ENCODE results near the gene AIG1.
"Not testable (repeated sequence)": the region's sequence is repeated elsewhere in the genome, so short reads cannot be mapped to it uniquely, and the experiment has no call there.

The AIG1 gene

GRCh38 chr6:143241111-143241510 lies 180.4 kb downstream of the AIG1 start:
- Histone ChIP-seq H3K4me1 (ENCODE audit: control insufficient read depth, insufficient read depth, low read length, unreplicated experiment) (no peaks in the 10 kb centered on the region), H3K79me2 (ENCODE audit: control insufficient read depth, insufficient read depth, low read length, unreplicated experiment) (no peaks in the 10 kb centered on the region), H3K36me3 (ENCODE audit: insufficient read depth, low read length) (no peaks in the 10 kb centered on the region), H2AFZ (ENCODE audit: low read length, unreplicated experiment) (no peak overlapping the region), H3K4me3 (ENCODE audit: low read depth, low read length) (no peak overlapping the region), H3K27me3 (ENCODE audit: insufficient read depth, low read length) (no peaks in the 10 kb centered on the region), H3K27ac (ENCODE audit: low read depth, low read length) (no peak overlapping the region)

GRCh38 chr6:143241911-143242310 lies 181.2 kb downstream of the AIG1 start:
- Histone ChIP-seq H3K27ac (ENCODE audit: low read depth, low read length) (no peak overlapping the region), H3K4me3 (ENCODE audit: low read depth, low read length) (no peak overlapping the region), H3K27me3 (ENCODE audit: insufficient read depth, low read length) (no peaks in the 10 kb centered on the region), H3K36me3 (ENCODE audit: insufficient read depth, low read length) (no peaks in the 10 kb centered on the region), H3K79me2 (ENCODE audit: control insufficient read depth, insufficient read depth, low read length, unreplicated experiment) (no peaks in the 10 kb centered on the region), H3K4me1 (ENCODE audit: control insufficient read depth, insufficient read depth, low read length, unreplicated experiment) (no peaks in the 10 kb centered on the region), H2AFZ (ENCODE audit: low read length, unreplicated experiment) (no peak overlapping the region)

- no peaks in the 10 kb centered on the region for H3K79me2 ChIP-seq (ENCODE audit: control insufficient read depth, insufficient read depth, low read length, unreplicated experiment)
- no peak overlapping the region for H3K4me3 ChIP-seq (ENCODE audit: low read depth, low read length)
- H3K36me3 ChIP-seq (ENCODE audit: insufficient read depth, low read length): no peaks in the 10 kb centered on the region
- no peaks in the 10 kb centered on the region for H3K27me3 ChIP-seq (ENCODE audit: insufficient read depth, low read length)
- H2AFZ ChIP-seq (ENCODE audit: low read length, unreplicated experiment): no peak overlapping the region
- H3K4me1 ChIP-seq (ENCODE audit: control insufficient read depth, insufficient read depth, low read length, unreplicated experiment): no peaks in the 10 kb centered on the region
- H3K27ac ChIP-seq (ENCODE audit: low read depth, low read length): no peak overlapping the region
These were observed 183.1 kb downstream of the AIG1 start for GRCh38 chr6:143243786-143244185.

- Histone ChIP-seq H3K27me3 (ENCODE audit: insufficient read depth, low read length) (no peaks in the 10 kb centered on the region), H3K4me1 (ENCODE audit: control insufficient read depth, insufficient read depth, low read length, unreplicated experiment) (no peaks in the 10 kb centered on the region)
These were observed 185.0 kb downstream of the AIG1 start for GRCh38 chr6:143245656-143246055.

GRCh38 chr6:143246166-143246775 lies 185.6 kb downstream of the AIG1 start:
- H3K79me2 ChIP-seq (ENCODE audit: control insufficient read depth, insufficient read depth, low read length, unreplicated experiment); H3K27ac ChIP-seq (ENCODE audit: low read depth, low read length); H3K27me3 ChIP-seq (ENCODE audit: insufficient read depth, low read length); H2AFZ ChIP-seq (ENCODE audit: low read length, unreplicated experiment); H3K4me3 ChIP-seq (ENCODE audit: low read depth, low read length); H3K4me1 ChIP-seq (ENCODE audit: control insufficient read depth, insufficient read depth, low read length, unreplicated experiment); H3K36me3 ChIP-seq (ENCODE audit: insufficient read depth, low read length): not testable (repeated sequence)

More at GRCh38 chr6:143245656-143246055, 185.0 kb downstream of the AIG1 start:
- Histone ChIP-seq H3K79me2 (ENCODE audit: control insufficient read depth, insufficient read depth, low read length, unreplicated experiment) (no peaks in the 10 kb centered on the region), H3K4me3 (ENCODE audit: low read depth, low read length) (no peak overlapping the region), H3K27ac (ENCODE audit: low read depth, low read length) (no peak overlapping the region), H2AFZ (ENCODE audit: low read length, unreplicated experiment) (no peak overlapping the region), H3K36me3 (ENCODE audit: insufficient read depth, low read length) (no peaks in the 10 kb centered on the region)

GRCh38 chr6:143247586-143247985 lies 186.9 kb downstream of the AIG1 start:
- H3K79me2 ChIP-seq (ENCODE audit: control insufficient read depth, insufficient read depth, low read length, unreplicated experiment): no peaks in the 10 kb centered on the region
- no peak overlapping the region for H3K4me3 ChIP-seq (ENCODE audit: low read depth, low read length)
- H3K27me3 ChIP-seq (ENCODE audit: insufficient read depth, low read length): no peaks in the 10 kb centered on the region
- no peaks in the 10 kb centered on the region for H3K36me3 ChIP-seq (ENCODE audit: insufficient read depth, low read length)
- H3K4me1 ChIP-seq (ENCODE audit: control insufficient read depth, insufficient read depth, low read length, unreplicated experiment): no peaks in the 10 kb centered on the region
- H3K27ac ChIP-seq (ENCODE audit: low read depth, low read length): no peak overlapping the region
- H2AFZ ChIP-seq (ENCODE audit: low read length, unreplicated experiment): no peak overlapping the region

GRCh38 chr6:143248359-143248758 lies 187.7 kb downstream of the AIG1 start:
- H3K36me3 ChIP-seq (ENCODE audit: insufficient read depth, low read length): no peaks in the 10 kb centered on the region
- no peak overlapping the region for H3K4me3 ChIP-seq (ENCODE audit: low read depth, low read length)
- H2AFZ ChIP-seq (ENCODE audit: low read length, unreplicated experiment): no peak overlapping the region
- no peaks in the 10 kb centered on the region for H3K4me1 ChIP-seq (ENCODE audit: control insufficient read depth, insufficient read depth, low read length, unreplicated experiment)
- no peak overlapping the region for H3K27ac ChIP-seq (ENCODE audit: low read depth, low read length)
- no peaks in the 10 kb centered on the region for H3K27me3 ChIP-seq (ENCODE audit: insufficient read depth, low read length)
- H3K79me2 ChIP-seq (ENCODE audit: control insufficient read depth, insufficient read depth, low read length, unreplicated experiment): no peaks in the 10 kb centered on the region

GRCh38 chr6:143251288-143251687 lies 190.6 kb downstream of the AIG1 start:
- Histone ChIP-seq H3K27me3 (ENCODE audit: insufficient read depth, low read length) (no peaks in the 10 kb centered on the region), H3K79me2 (ENCODE audit: control insufficient read depth, insufficient read depth, low read length, unreplicated experiment) (no peaks in the 10 kb centered on the region), H3K36me3 (ENCODE audit: insufficient read depth, low read length) (no peaks in the 10 kb centered on the region), H3K4me1 (ENCODE audit: control insufficient read depth, insufficient read depth, low read length, unreplicated experiment) (no peaks in the 10 kb centered on the region), H2AFZ (ENCODE audit: low read length, unreplicated experiment) (no peak overlapping the region), H3K4me3 (ENCODE audit: low read depth, low read length) (no peak overlapping the region), H3K27ac (ENCODE audit: low read depth, low read length) (no peak overlapping the region)

- Histone ChIP-seq H2AFZ (ENCODE audit: low read length, unreplicated experiment) (no peak overlapping the region), H3K27ac (ENCODE audit: low read depth, low read length) (no peak overlapping the region), H3K36me3 (ENCODE audit: insufficient read depth, low read length) (no peaks in the 10 kb centered on the region), H3K79me2 (ENCODE audit: control insufficient read depth, insufficient read depth, low read length, unreplicated experiment) (no peaks in the 10 kb centered on the region), H3K4me1 (ENCODE audit: control insufficient read depth, insufficient read depth, low read length, unreplicated experiment) (no peaks in the 10 kb centered on the region), H3K4me3 (ENCODE audit: low read depth, low read length) (no peak overlapping the region), H3K27me3 (ENCODE audit: insufficient read depth, low read length) (no peaks in the 10 kb centered on the region)
These were observed 192.3 kb downstream of the AIG1 start for GRCh38 chr6:143252961-143253360.

GRCh38 chr6:143253586-143253985 lies 192.9 kb downstream of the AIG1 start:
- Histone ChIP-seq H2AFZ (ENCODE audit: low read length, unreplicated experiment) (no peak overlapping the region), H3K79me2 (ENCODE audit: control insufficient read depth, insufficient read depth, low read length, unreplicated experiment) (no peaks in the 10 kb centered on the region), H3K4me3 (ENCODE audit: low read depth, low read length) (no peak overlapping the region), H3K4me1 (ENCODE audit: control insufficient read depth, insufficient read depth, low read length, unreplicated experiment) (no peaks in the 10 kb centered on the region), H3K36me3 (ENCODE audit: insufficient read depth, low read length) (no peaks in the 10 kb centered on the region), H3K27ac (ENCODE audit: low read depth, low read length) (no peak overlapping the region), H3K27me3 (ENCODE audit: insufficient read depth, low read length) (no peaks in the 10 kb centered on the region)

- no peaks in the 10 kb centered on the region for H3K36me3 ChIP-seq (ENCODE audit: insufficient read depth, low read length)
- no peaks in the 10 kb centered on the region for H3K79me2 ChIP-seq (ENCODE audit: control insufficient read depth, insufficient read depth, low read length, unreplicated experiment)
- H3K4me3 ChIP-seq (ENCODE audit: low read depth, low read length): no peak overlapping the region
- H2AFZ ChIP-seq (ENCODE audit: low read length, unreplicated experiment): no peak overlapping the region
- H3K27ac ChIP-seq (ENCODE audit: low read depth, low read length): no peak overlapping the region
- no peaks in the 10 kb centered on the region for H3K4me1 ChIP-seq (ENCODE audit: control insufficient read depth, insufficient read depth, low read length, unreplicated experiment)
- no peaks in the 10 kb centered on the region for H3K27me3 ChIP-seq (ENCODE audit: insufficient read depth, low read length)
These were observed 198.3 kb downstream of the AIG1 start for GRCh38 chr6:143258945-143259344.
